HepG2 (cell line): ENCODE results near the gene PTHLH. TPM values are rescaled to one million over a fixed set of nuclear protein-coding genes. Genes with fewer than 3 reads are reported as not detected.

Experiments used
- ATAC-seq: fragments of 200-7000 bp; cut with Tn5 transposase; 3 replicates; pipeline ENCODE4 v1.9.1; 2020; ENCODE audit warnings: mild to moderate bottlenecking, moderate library complexity
- BruUV-seq: library from RNA; stranded (reverse); fragments of 400-500 nt; replicated peaks from 2 replicates; lab custom pipeline; 2021; lab: Mats Ljungman, UMichigan
- CTCF ChIA-PET: fragments of 300-600 bp; formaldehyde crosslinking; extraction: SDS; loops from one replicate; lab custom pipeline; 2021; ENCODE audit warnings: low total read pairs, inconsistent platforms, low intra/inter-chr PET ratio; lab: Yijun Ruan, JAX
- POLR2A ChIA-PET: fragments of 350-600 bp; sonication (Branson Sonifier 250); formaldehyde crosslinking; loops from one replicate; lab custom pipeline; 2020; ENCODE audit warnings: antibody characterized with exemption, inconsistent platforms; lab: Yijun Ruan, JAX
- DNase-seq: peaks from one replicate; pipeline ENCODE4 v3.0.0-alpha.2; 2015; ENCODE audit warnings: low spot score
- FAIRE-seq: peaks from 3 replicates; lab custom pipeline; 2011; peaks lifted over from hg19 to GRCh38; lab: Jason Lieb, UNC
- H2AFZ ChIP-seq: one replicate; pipeline ENCODE4 v1.6.1; 2011; ENCODE audit warnings: low read length, inconsistent platforms
- H3K27ac ChIP-seq: fragments of 300-600 bp; 3 replicates; pipeline ENCODE4 v1.8.0; 2011; ENCODE audit warnings: mixed run types, mild to moderate bottlenecking, mixed read lengths, low read length, inconsistent platforms; ENCODE audit not compliant: insufficient read depth; ENCODE audit errors: extremely low read length
- H3K27me3 ChIP-seq, 2 experiments: fragments of 200-600 bp in 1 of 2; 2 replicates in 1 of 2; 3 replicates in 1 of 2; pipeline versions ENCODE4 v1.6.0 to v1.8.0; 2011; ENCODE audit warnings: low read length in 2 of 2, mild to moderate bottlenecking in 2 of 2, moderate library complexity in 2 of 2, inconsistent platforms in 1 of 2; ENCODE audit not compliant: insufficient read depth in 2 of 2, control insufficient read depth in 1 of 2
- H3K36me3 ChIP-seq, 2 experiments: fragments of 200-600 bp in 1 of 2; replicated peaks in 1 of 2; 2 replicates in 1 of 2; 3 replicates in 1 of 2; pipeline versions ENCODE4 v1.5.1 to v1.8.0; 2011; ENCODE audit warnings: low read length in 2 of 2, inconsistent platforms in 1 of 2; ENCODE audit not compliant: insufficient read depth in 2 of 2, control insufficient read depth in 1 of 2
- H3K4me1 ChIP-seq: 2 replicates; pipeline ENCODE4 v1.5.1; 2012; ENCODE audit warnings: low read length, inconsistent platforms; ENCODE audit not compliant: insufficient read depth
- H3K4me2 ChIP-seq: 2 replicates; pipeline ENCODE4 v1.6.0; 2011; ENCODE audit warnings: low read depth, low read length, inconsistent platforms
- H3K4me3 ChIP-seq, 3 experiments: fragments of 200-600 bp in 1 of 3; sonication (generic), shearing (Covaris generic) in 1 of 3; replicated peaks in 1 of 3; 2 replicates each; pipeline ENCODE4 v1.5.1; 2011 to 2016; ENCODE audit warnings: low read length in 3 of 3, inconsistent platforms in 2 of 3, low read depth in 2 of 3, mild to moderate bottlenecking in 2 of 3, control low read depth in 1 of 3, mixed read lengths in 1 of 3; ENCODE audit not compliant: insufficient read depth in 1 of 3
- H3K79me2 ChIP-seq: one replicate; pipeline ENCODE4 v1.6.1; 2011; ENCODE audit warnings: low read length, inconsistent platforms; ENCODE audit not compliant: insufficient read depth
- H3K9ac ChIP-seq: 2 replicates; pipeline ENCODE4 v1.6.0; 2011; ENCODE audit warnings: mild to moderate bottlenecking, low read depth, low read length, inconsistent platforms; ENCODE audit not compliant: insufficient read depth
- H3K9me3 ChIP-seq: 2 replicates; pipeline ENCODE4 v1.5.1; 2012; ENCODE audit warnings: mild to moderate bottlenecking, low read length
- H4K20me1 ChIP-seq: 2 replicates; pipeline ENCODE4 v1.6.0; 2011; ENCODE audit warnings: inconsistent platforms, mild to moderate bottlenecking, low read length, moderate library complexity; ENCODE audit not compliant: insufficient read depth
- ARNT2 ChIP-seq: sonication (generic); formaldehyde crosslinking; IDR thresholded peaks from 2 replicates; pipeline ENCODE4 v1.8.0; 2022; ENCODE audit warnings: mild to moderate bottlenecking, low read depth, missing genetic modification reagents, moderate library complexity
- ATF7 ChIP-seq, 2 experiments: fragments of 450-650 bp in 1 of 2; sonication (generic) in 1 of 2; formaldehyde crosslinking in 1 of 2; IDR thresholded peaks; 2 replicates each; pipeline versions ENCODE4 v1.4.0 to v1.6.1; 2016 to 2020; ENCODE audit warnings: antibody characterized with exemption in 1 of 2, mild to moderate bottlenecking in 1 of 2, missing genetic modification reagents in 1 of 2
- FUBP1 ChIP-seq: sonication (generic); formaldehyde crosslinking; IDR thresholded peaks from 2 replicates; pipeline ENCODE4 v1.5.1; 2020; ENCODE audit warnings: missing genetic modification reagents, mild to moderate bottlenecking, borderline replicate concordance
- GRHL1 ChIP-seq: sonication (generic); formaldehyde crosslinking; conservative IDR thresholded peaks from 2 replicates; pipeline ENCODE4 v1.8.0; 2022; ENCODE audit warnings: missing genetic modification reagents
- HINFP ChIP-seq: sonication (generic); formaldehyde crosslinking; IDR thresholded peaks from 2 replicates; pipeline ENCODE4 v1.4.0; 2020; ENCODE audit warnings: low read depth, mild to moderate bottlenecking, missing genetic modification reagents
- HNRNPL ChIP-seq: fragments of 200-400 bp; formaldehyde crosslinking; IDR thresholded peaks from 2 replicates; pipeline ENCODE4 v1.6.1; 2017; ENCODE audit warnings: mild to moderate bottlenecking, low read depth, low read length
- KAT2B ChIP-seq: fragments of 150-350 bp; IDR thresholded peaks from 2 replicates; pipeline ENCODE4 v1.6.1; 2014; ENCODE audit warnings: low read depth, low read length, borderline replicate concordance
- POGZ ChIP-seq: sonication (generic); formaldehyde crosslinking; IDR thresholded peaks from 2 replicates; pipeline ENCODE4 v1.4.0; 2020; ENCODE audit warnings: mild to moderate bottlenecking, missing genetic modification reagents
- RORA ChIP-seq: sonication (generic); formaldehyde crosslinking; IDR thresholded peaks from 2 replicates; pipeline ENCODE4 v1.5.0; 2020; ENCODE audit warnings: mild to moderate bottlenecking, missing genetic modification reagents, moderate library complexity
- SETDB1 ChIP-seq: sonication (generic); formaldehyde crosslinking; IDR thresholded peaks from 2 replicates; pipeline ENCODE4 v1.5.1; 2020; ENCODE audit warnings: missing genetic modification reagents, mild to moderate bottlenecking, borderline replicate concordance
- THYN1 ChIP-seq: sonication (generic); formaldehyde crosslinking; IDR thresholded peaks from 2 replicates; pipeline ENCODE4 v1.8.1; 2023; ENCODE audit warnings: low read depth, mild to moderate bottlenecking, moderate library complexity, missing genetic modification reagents, borderline replicate concordance
- UBTF ChIP-seq: sonication (generic); formaldehyde crosslinking; IDR thresholded peaks from 2 replicates; pipeline ENCODE4 v1.4.0; 2020; ENCODE audit warnings: mild to moderate bottlenecking, missing genetic modification reagents
- ZFYVE20 ChIP-seq: sonication (generic); formaldehyde crosslinking; IDR thresholded peaks from 2 replicates; pipeline ENCODE4 v1.8.0; 2023; ENCODE audit warnings: low read depth, mild to moderate bottlenecking, moderate library complexity, missing genetic modification reagents, borderline replicate concordance
- ZNF225 ChIP-seq: sonication (generic); formaldehyde crosslinking; IDR thresholded peaks from 2 replicates; pipeline ENCODE4 v1.4.0; 2020; ENCODE audit warnings: mild to moderate bottlenecking, missing genetic modification reagents
- ZNF468 ChIP-seq: sonication (generic); formaldehyde crosslinking; IDR thresholded peaks from 2 replicates; pipeline ENCODE4 v1.8.0; 2022; ENCODE audit warnings: mild to moderate bottlenecking, moderate library complexity, missing genetic modification reagents
- ZNF530 ChIP-seq: sonication (generic); formaldehyde crosslinking; IDR thresholded peaks from 2 replicates; pipeline ENCODE4 v1.5.0; 2020; ENCODE audit warnings: low read depth, mild to moderate bottlenecking, missing genetic modification reagents
- WGBS: methylation state at CpG from one replicate; pipeline ENCODE4 v1.1.6; 2017; ENCODE audit warnings: low lambda C conversion rate; 5-methylcytosine and 5-hydroxymethylcytosine counted together
- in situ Hi-C: cut with HindIII; loops from 2 replicates; pipeline ENCODE4 v1.10.0; 2017; ENCODE audit warnings: low pct_unique_long_range_greater_than_20kb; ENCODE audit not compliant: extremely low pct_ligation_motif_present
- intact Hi-C: fragments of 100-400 bp; cut with micrococcal nuclease; formaldehyde crosslinking; loops from one replicate; pipeline ENCODE4 v1.10.0; 2022; ENCODE audit not compliant: unreplicated experiment
- polyA plus RNA-seq, 8 experiments: library from polyadenylated mRNA; depleted of rRNA in 3 of 8; stranded (reverse) in 7 of 8; unstranded in 1 of 8; fragments of >200 nt; fragmentation: Illumina TruSeq in 4 of 8; extraction: Trizol in 4 of 8; gene quantifications; 2 replicates each; pipeline versions ENCODE4 v1.2.1 to v1.2.3, GENCODE V29; 2011 to 2016; ENCODE audit warnings: low read depth in 4 of 8, missing spikeins in 1 of 8, mixed read lengths in 1 of 8; ENCODE audit not compliant: insufficient read depth in 1 of 8
- total RNA-seq, 5 experiments: library from RNA; depleted of rRNA; stranded (reverse); fragments of >200 nt; fragmentation: Illumina TruSeq; extraction: Trizol; gene quantifications; 2 replicates each; pipeline ENCODE4 v1.2.3, GENCODE V29; 2016; ENCODE audit warnings: low read depth in 1 of 5

PTHLH gene
- total and polyA plus RNA-seq, 2 of the 13 experiments (the other 11 are each of a cell fraction or from before 2014, with no cell fraction given) = 0.22 TPM; not detected in 1

GRCh38 chr12:28021704-28022103 is 49.2 kb upstream of the PTHLH start:
- H3K9me3 ChIP-seq = no peaks in the 10 kb centered on the region
- no peak overlapping the region for H3K27ac ChIP-seq
- ATAC-seq = peak; percentile 76
- in situ Hi-C loops = no loop called here
- H3K4me3 ChIP-seq = no peak overlapping the region
- H3K4me1 ChIP-seq = peaks cover 30% of the 10 kb centered on the region
- H2AFZ ChIP-seq = no peak overlapping the region
- intact Hi-C loops = no loop called here
- H3K79me2 ChIP-seq = no peaks in the 10 kb centered on the region
- WGBS = 2% methylated on average over 4 of the region's 4 CpGs
- H3K36me3 ChIP-seq = no peaks in the 10 kb centered on the region
- CTCF ChIA-PET = no interaction called here
- 0 out of 5 replicates have a peak, but pooled peaks cover 0 to 3% of the 10 kb centered on the region in 2 experiments for H3K27me3 ChIP-seq
- no peak overlapping the region for H3K4me2 ChIP-seq
- H3K9ac ChIP-seq = no peak overlapping the region
- H4K20me1 ChIP-seq = no peaks in the 10 kb centered on the region
- peak; percentile 58 for DNase-seq
- POLR2A ChIA-PET = interaction anchor here (0.9 to 1.6 kb wide), 5 partner anchors 23 to 311 kb away, joined by 3 to 6 read pairs (median 4); partner anchors contain the start of genes CCDC91 and MRPS35
- BruUV-seq = no TSS peak
- no peak for FAIRE-seq
- no peak for TF ChIP-seq ZNF468 (CRISPR knock-in tag)
- TF ChIP-seq RORA (CRISPR knock-in tag) = no peak
- TF ChIP-seq ZNF530 (CRISPR knock-in tag) = no peak
- no peak for TF ChIP-seq ZFYVE20 (CRISPR knock-in tag)
- no peak for TF ChIP-seq UBTF
- TF ChIP-seq SETDB1 = no peak
- no peak for TF ChIP-seq FUBP1 (CRISPR knock-in tag)
- no peak for TF ChIP-seq ARNT2
- TF ChIP-seq POGZ (CRISPR knock-in tag) = no peak
- no peak for TF ChIP-seq ATF7 (IDR thresholded peaks at IDR 0.05)
- TF ChIP-seq ATF7 (CRISPR knock-in tag; IDR thresholded peaks at IDR 0.05) = no peak
- TF ChIP-seq ZNF225 = no peak
- TF ChIP-seq GRHL1 (CRISPR knock-in tag) = no peak
- peak; percentile 54; the same call in 1 of the 2 replicates for TF ChIP-seq KAT2B
- TF ChIP-seq HINFP (CRISPR knock-in tag) = no peak
- no peak for TF ChIP-seq THYN1 (CRISPR knock-in tag)
- TF ChIP-seq HNRNPL = no peak
